NCI-H1694 treated with DMSO at 0.1 percent for 48 hours (cell line): ENCODE data around the gene SDF4.
"Not testable (repeated sequence)": the region's sequence is repeated elsewhere in the genome, so short reads cannot be mapped to it uniquely, and the experiment has no call there.

Experiments used
- DNase-seq: peaks from one replicate; lab custom pipeline; 2025; lab: John Stamatoyannopoulos, UW

The SDF4 gene

GRCh38 chr1:1259540-1259939, 27.7 kb upstream of the SDF4 start:
- no peak for DNase-seq

- DNase-seq: no peak
Measured at GRCh38 chr1:1259119-1259488, 27.3 kb upstream of the SDF4 start.

GRCh38 chr1:1256956-1257871, 25.4 kb upstream of the SDF4 start:
- DNase-seq: no peak

GRCh38 chr1:1255611-1256010, 23.8 kb upstream of the SDF4 start:
- no peak for DNase-seq

- no peak for DNase-seq
Measured at GRCh38 chr1:1255078-1255477, 23.3 kb upstream of the SDF4 start.

GRCh38 chr1:1254667-1254998, 22.8 kb upstream of the SDF4 start:
- DNase-seq: no peak

- no peak for DNase-seq
Measured at GRCh38 chr1:1253972-1254666, 22.3 kb upstream of the SDF4 start.

GRCh38 chr1:1253314-1253713, 21.5 kb upstream of the SDF4 start:
- no peak for DNase-seq

GRCh38 chr1:1250786-1251284, 19.0 kb upstream of the SDF4 start:
- DNase-seq: peak; percentile 31

- not testable (repeated sequence) for DNase-seq
Measured at GRCh38 chr1:1248009-1248913, 16.5 kb upstream of the SDF4 start.

- no peak for DNase-seq
Measured at GRCh38 chr1:1247341-1247913, 15.6 kb upstream of the SDF4 start.

GRCh38 chr1:1246577-1247340, 15.0 kb upstream of the SDF4 start, which contains the start of gene C1QTNF12:
TSS of gene C1QTNF12 (minus strand) at chr1:1246722. CDS start at chr1:1246690, 32 bp downstream.
- no peak for DNase-seq

GRCh38 chr1:1245817-1246576, 14.2 kb upstream of the SDF4 start:
- no peak for DNase-seq

GRCh38 chr1:1245178-1245816, 13.5 kb upstream of the SDF4 start:
- no peak for DNase-seq

- DNase-seq: no peak
Measured at GRCh38 chr1:1244192-1244811, 12.5 kb upstream of the SDF4 start.

GRCh38 chr1:1243807-1244191, 12.0 kb upstream of the SDF4 start:
- no peak for DNase-seq

- DNase-seq: no peak
Measured at GRCh38 chr1:1243266-1243660, 11.5 kb upstream of the SDF4 start.

- no peak for DNase-seq
Measured at GRCh38 chr1:1242461-1243265, 10.9 kb upstream of the SDF4 start.
